Myocyte (in vitro differentiated cells): ENCODE results near the gene NKAIN4. TPM values are rescaled to one million over a fixed set of nuclear protein-coding genes. Genes with fewer than 3 reads are reported as not detected.
A peak's percentile ranks its signal among the peaks of the same experiment; 100 is the strongest.

Experiments
- DNase-seq: peaks from one replicate; pipeline ENCODE4 v3.0.0-alpha.2; 2012; ENCODE audit warnings: low read depth
- polyA plus RNA-seq: library from polyadenylated mRNA; unstranded; fragments of >200 nt; gene quantifications from one replicate; pipeline ENCODE4 v1.2.1, GENCODE V29; 2012; ENCODE audit warnings: missing spikeins
- total RNA-seq: library from RNA; depleted of rRNA; stranded (reverse); fragments of >200 nt; gene quantifications from 2 replicates; pipeline ENCODE4 v1.2.3, GENCODE V29; 2014

The NKAIN4 gene
- total RNA-seq: not detected in 2 replicates
- polyA plus RNA-seq: 0.16 TPM

- no peak for DNase-seq
Measured at GRCh38 chr20:63254232-63254605, at the start of gene NKAIN4. NKAIN4 (minus strand) TSS chr20:63254463; CDS start chr20:63254450, 13 bp downstream.

- DNase-seq: no peak
Measured at GRCh38 chr20:63303095-63303666, 48.9 kb upstream of the NKAIN4 start.

GRCh38 chr20:63301671-63302070 is 47.4 kb upstream of the NKAIN4 start:
- no peak for DNase-seq

GRCh38 chr20:63298731-63299312 is 44.6 kb upstream of the NKAIN4 start:
- no peak for DNase-seq

- no peak for DNase-seq
Measured at GRCh38 chr20:63297796-63298572, 43.7 kb upstream of the NKAIN4 start.

GRCh38 chr20:63297371-63297781 is 43.1 kb upstream of the NKAIN4 start:
- DNase-seq: no peak

- no peak for DNase-seq
Measured at GRCh38 chr20:63296531-63297299, 42.5 kb upstream of the NKAIN4 start.

- no peak for DNase-seq
Measured at GRCh38 chr20:63295846-63296245, 41.6 kb upstream of the NKAIN4 start.

- no peak for DNase-seq
Measured at GRCh38 chr20:63295422-63295821, 41.2 kb upstream of the NKAIN4 start.

- no peak for DNase-seq
Measured at GRCh38 chr20:63295018-63295417, 40.8 kb upstream of the NKAIN4 start.

- no peak for DNase-seq
Measured at GRCh38 chr20:63294536-63294900, 40.3 kb upstream of the NKAIN4 start.

GRCh38 chr20:63293871-63294535 is 39.7 kb upstream of the NKAIN4 start:
- no peak for DNase-seq

GRCh38 chr20:63293456-63293855 is 39.2 kb upstream of the NKAIN4 start:
- DNase-seq: no peak

- no peak for DNase-seq
Measured at GRCh38 chr20:63292904-63293303, 38.6 kb upstream of the NKAIN4 start, which contains the start of gene COL20A1. COL20A1 (plus strand) TSS chr20:63293186; CDS start chr20:63295108, 1,922 bp downstream.

GRCh38 chr20:63292292-63292701 is 38.0 kb upstream of the NKAIN4 start:
- peak; percentile 83 for DNase-seq

GRCh38 chr20:63291811-63292210 is 37.5 kb upstream of the NKAIN4 start:
- no peak for DNase-seq

GRCh38 chr20:63290677-63291472 is 36.6 kb upstream of the NKAIN4 start:
- no peak for DNase-seq

GRCh38 chr20:63290136-63290676 is 35.9 kb upstream of the NKAIN4 start:
- DNase-seq: no peak

GRCh38 chr20:63289311-63290135 is 35.3 kb upstream of the NKAIN4 start:
- no peak for DNase-seq
